Frontal cortex (tissue), 4 donors: ENCODE measurements around the gene POC1A. TPM values are rescaled to one million over a fixed set of nuclear protein-coding genes. Genes with fewer than 3 reads are reported as not detected.

Experiments used
- DNase-seq, 2 donors: peaks; one replicate each; pipeline ENCODE4 v3.0.0; 2012; ENCODE audit warnings: low spot score in 2 of 2
- FAIRE-seq: peaks from 2 replicates; lab custom pipeline; 2012; peaks lifted over from hg19 to GRCh38; lab: Jason Lieb, UNC
- total RNA-seq: library from RNA; depleted of rRNA; stranded (reverse); fragments of >200 nt; gene quantifications from one replicate; pipeline ENCODE4 v1.2.3, GENCODE V29; 2014
- donor health status: control.
- donor health status: control.
- donor health status: control.

Gene POC1A
- total RNA-seq, 1 donor from 2014 or later, result 2.4 TPM

DNA sequence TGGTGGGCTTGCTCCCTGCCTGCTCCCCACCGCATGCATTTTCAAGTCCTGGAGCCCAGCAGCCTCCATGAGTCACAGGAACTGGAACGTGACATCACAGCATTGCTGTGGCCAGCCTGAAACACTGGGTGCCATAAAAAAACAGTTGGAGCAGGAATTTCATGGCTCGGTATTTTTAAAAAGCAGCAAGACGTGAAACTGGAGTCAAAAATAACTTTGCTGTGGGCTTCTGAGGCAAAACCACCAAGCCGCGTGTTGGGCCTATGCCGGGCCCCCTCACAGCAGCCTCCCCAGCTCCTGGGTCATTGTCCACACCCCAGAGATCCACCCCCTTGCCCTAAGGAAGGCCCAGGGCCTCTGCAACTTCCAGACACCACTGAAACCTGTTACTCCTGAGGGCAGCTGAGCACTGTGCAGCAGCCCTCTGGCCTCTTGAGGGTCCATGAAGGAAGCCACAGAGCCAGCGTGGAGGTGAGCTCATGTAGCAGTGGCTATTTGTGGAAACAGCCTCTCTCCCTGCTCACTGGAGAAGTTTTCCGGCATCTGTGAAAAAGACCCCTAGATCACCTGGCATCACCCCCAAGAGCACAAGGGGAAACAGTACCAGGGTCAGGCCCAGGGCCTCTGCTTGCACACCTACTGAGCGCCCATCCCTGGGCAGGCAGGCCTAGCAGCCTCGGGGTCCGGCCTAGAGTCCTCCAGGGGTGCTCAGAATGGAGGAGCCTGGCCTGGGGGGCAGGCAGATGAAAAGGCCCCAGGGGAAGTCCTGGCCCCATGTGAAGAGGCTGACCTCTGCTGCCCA, 63.9 kb downstream of the POC1A start:
- DNase-seq, result no peak
- FAIRE-seq, result no peak

DNA sequence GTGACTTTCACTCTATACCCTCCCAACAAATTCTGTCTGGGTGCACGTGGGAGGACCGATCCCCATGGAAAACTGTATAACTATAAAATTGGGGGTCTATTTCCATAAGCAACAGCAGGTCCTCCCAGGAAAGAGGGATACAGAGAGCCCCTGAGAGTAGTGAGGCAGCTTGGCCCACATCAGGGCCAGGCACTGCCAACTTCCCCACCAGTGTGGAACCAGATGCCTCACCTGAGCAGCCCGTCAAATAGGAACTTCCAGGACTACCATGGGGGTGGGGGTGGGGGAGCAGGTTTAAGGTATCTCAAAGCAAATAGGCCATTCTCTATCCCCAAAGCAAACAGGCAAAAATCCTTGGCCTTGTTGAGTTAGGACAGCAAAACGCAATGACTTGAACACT, 64.5 kb downstream of the POC1A start:
- FAIRE-seq (no peak), DNase-seq (no peak)

DNA sequence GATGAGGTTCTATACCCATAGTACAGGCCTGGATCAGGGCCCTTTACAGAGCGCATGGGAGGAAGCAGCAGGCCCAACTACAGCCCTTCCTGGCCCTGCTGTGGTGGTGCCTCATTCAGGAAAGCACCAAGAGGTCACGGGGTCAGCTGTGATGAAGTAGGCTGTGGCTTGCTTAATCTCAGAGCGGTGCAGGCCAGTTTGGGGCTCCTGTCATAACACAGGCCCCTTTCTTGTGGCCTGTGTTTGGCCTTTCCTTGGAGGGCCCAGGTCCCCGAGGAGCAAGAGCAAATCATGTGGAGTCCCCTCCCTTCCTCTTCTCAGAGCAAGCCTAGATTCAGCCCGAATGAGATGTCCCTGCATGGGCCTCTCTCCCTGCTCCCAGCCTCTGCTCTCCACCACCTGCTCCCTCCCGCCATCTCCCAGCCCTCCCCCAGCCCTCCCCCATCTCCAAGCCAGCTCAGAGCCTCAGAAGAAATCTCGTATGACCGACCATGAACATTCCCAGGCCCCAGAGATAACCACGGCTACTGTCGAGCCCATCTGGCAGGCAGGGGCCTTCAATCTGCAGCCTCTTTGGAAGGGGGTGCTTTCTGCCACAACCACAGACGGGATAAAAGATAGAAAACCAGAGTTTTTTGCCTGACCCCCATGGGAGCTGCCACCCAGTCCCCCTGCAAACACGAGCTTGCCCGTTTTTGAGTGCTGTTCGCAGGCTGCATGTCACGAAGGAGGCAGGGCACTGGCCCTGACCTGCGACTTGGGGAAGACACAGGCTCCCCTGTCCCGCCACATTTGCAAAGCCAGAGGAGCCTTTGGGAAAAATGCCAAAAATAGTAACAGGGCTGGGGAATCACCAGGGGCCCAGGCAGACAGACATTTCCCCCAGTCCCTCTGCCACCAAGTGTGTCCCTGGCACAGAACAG, 65.5 kb downstream of the POC1A start:
- FAIRE-seq (no peak), DNase-seq (no peak)

DNA sequence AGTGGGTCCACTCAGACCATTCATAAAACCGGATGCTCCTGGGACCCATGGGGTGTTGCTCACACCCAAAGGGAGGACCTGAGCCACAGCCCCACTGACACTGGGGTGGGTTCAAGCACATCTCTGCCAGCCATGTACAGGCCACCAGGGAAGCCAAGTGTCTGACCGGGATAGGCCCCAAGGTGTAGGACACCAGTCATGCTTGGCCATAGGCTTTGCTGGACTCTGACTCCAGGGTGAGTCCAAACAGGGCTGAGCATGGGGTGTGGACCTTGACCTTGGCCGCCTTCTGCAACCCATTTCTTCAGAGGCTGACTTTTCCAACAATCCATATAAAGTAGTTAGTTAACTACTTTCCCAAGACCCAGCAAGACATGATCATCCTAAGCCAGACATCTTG, 66.5 kb downstream of the POC1A start:
- FAIRE-seq (no peak), DNase-seq (no peak)

DNA sequence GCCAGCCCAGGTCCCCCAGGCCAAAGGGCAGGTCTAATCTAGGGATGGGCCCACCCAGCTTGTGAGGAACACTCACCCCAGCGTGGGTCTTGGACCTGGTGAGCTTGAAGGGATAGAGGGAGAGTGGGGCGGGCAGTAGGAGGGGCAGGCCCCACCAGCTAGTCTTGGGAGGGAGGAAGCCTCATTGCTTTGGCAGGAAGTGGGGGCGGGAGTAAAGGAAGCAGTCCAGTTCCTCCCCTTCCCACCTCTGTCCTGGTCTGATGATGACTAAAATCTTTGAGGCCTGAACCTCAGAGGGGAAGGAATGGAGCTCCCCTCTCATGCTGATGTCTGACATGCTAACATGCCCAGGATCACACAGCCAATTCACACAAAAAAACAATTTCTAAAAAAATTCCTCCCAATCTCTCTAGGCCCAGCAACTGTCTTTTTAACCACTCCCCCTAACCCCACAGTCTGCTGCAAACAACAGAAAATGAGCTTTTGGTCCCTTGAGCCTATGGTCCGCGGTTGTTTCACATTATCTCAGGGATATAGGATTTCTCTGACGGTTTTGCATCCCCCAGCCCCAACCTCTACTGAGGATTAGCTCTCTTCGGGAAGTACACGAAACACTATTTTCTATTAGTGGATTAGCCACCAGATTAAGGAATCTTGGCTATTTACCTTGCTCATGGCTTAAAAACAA, 67.1 kb downstream of the POC1A start:
- DNase-seq (no peak), FAIRE-seq (no peak)

DNA sequence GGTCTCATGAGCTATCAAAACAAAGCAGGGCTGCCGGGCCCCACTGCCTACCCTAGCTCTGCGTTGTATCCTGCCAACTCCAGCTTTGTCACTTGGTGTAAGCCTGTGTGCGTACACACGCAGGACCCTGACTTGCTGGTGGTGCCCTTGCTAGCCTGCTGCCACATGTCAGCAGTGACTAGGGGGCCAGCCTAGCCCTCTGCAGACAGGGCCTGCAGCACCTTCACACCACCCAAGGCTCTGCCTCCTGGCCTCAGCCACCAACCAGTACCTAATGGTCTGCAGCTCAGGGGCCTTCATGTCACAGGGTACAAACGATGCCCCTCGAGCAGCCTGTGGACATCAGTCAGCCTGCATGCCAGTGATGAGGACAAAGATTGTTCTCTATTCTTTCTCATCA, 67.8 kb downstream of the POC1A start:
- DNase-seq (no peak), FAIRE-seq (no peak)

DNA sequence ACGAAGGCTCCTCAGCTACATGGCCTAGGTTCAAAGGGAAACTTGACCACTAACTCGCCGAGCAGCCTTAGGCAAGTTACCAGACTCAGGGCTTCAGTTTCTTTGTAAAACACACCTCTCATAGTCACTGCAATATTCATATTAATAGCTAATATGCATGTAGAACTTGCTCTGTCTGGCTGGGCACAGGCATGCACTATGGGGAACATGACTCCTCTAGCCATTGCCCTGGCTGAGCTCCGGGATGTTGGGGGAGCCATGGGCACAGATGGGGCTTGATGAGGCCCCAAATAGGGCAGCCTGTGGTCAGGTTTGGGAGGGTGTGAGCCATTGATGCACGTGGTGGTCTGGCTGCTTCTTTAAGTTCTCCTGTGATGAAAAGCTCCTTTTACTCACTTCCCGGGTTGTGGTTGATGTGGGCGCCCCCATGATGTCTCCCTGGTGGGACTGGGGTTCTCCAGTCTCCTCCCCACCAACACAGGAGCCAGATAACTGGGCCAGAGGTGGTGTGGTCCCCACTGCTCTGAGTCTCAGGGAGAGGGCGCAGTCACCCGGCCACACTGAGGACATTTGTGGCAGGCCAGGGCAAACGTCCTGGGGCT, 68.4 kb downstream of the POC1A start:
- no peak for FAIRE-seq

DNA sequence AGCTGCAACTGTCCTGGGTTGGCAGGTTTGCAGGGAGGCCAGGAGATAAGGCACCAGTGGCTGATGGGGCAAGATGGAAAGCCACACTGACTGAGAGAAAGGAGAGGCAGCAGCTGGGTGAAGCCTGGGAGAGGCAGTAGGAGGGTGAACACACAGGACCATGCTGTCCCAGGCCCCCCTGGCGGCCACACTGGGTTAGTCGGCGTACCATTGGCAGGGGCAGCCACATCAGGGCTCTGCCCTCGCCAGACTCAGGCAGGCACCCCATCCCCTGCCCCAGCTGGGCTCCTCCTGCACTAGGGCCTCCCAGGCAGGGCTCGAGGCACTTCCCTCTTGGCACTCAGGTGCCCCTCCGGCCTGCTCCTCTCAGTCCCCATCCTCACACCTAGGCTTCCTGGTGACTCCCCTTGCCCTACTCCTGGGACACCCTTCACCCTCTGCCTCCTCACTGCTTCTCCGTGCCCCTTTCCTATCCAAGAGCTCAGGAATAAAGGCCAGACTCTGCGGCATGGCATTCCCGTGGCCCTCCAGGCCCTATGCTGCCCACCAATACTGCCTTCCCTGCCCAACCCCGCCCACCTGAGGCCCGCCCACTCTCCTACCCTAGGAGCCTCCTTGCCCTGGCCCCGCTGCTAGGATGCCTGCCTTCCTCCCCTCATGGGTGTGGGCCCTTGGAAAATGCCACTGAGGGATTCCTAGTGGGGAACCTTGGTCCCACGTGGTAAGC, 69.1 kb downstream of the POC1A start:
- no peak for FAIRE-seq
- no peak for DNase-seq

More for the DNA sequence above, 68.4 kb downstream of the POC1A start:
- no peak for DNase-seq

DNA sequence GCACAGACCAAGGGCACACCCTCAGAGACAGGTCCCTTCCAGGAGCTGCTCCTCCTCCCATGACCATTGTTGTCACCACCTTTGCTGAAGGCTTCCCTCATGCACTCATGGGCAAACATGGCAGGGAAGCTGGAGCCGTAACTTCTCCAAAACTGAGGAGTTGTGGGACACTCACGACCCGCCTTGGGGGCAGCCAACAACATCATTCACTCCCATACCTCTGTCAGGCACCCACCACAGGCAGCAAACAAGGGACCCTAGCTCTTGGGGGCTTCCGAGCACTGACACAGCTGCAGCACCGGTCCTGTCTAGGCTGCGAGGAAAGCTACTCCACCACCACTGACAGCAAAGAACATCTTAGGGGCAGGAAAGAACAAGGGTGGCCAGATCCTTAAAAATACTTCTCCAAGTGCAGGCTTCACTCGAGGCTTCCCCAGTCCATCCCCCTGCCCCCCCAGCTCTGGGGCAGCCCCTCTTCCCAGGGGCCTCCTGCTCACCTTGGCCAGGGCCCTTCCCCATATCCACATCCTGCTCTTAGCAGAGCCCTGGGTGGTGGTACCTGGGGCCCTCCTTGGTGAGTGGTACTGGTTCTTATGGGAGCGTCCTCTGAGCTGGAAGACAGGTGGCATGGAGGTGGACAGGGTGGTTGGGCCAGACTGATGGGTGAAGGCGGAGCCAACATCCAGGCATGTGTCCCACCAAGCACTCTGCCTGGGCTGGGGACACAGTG, 69.8 kb downstream of the POC1A start:
- FAIRE-seq (no peak), DNase-seq (no peak)

DNA sequence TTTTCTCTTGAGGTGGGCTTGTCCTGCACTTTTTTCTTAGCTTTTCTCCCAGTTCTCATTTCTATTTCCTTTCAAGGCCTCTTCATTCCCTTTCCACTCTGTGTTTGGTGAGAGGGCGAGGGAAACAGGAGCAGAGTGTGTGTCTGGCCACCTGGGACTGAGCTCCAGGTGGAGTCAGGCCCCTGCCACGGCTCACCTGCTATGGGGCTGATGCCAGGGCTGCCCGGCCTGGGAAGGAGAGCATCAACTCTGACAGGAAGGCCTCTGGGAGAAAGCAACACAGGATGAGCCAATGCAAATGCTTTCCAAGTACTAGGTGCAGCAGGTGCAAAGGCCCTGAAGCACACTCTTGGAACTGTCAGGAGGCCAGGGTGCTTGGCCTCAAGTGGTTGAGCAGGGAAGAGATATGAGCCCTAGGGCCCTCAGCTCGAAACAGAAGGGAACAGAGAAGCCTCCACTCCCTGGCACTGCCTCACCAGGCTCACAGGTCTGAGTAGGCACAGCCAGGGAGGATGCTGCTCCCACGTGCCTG, 70.6 kb downstream of the POC1A start:
- DNase-seq, result no peak

DNA sequence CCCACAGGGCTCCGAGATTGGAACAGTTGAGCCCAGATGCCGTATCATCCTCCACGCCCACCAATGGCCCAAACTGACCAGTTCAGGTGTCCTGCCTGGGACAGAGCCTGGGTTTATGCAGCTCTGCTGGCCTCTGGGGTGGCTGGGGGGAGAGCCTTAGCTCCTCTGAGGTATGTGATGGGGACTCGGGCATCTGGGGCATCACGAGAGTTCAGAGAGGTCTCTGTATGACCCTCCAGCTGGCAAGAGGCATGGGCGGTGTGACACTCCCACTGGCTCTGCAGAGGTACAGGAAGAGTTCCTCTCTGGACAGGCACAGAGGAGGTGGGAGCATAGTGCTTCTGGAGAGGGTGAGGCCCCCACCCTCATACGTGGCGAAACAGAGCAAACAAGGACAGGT, 71.3 kb downstream of the POC1A start:
- DNase-seq (no peak), FAIRE-seq (no peak)

More for the DNA sequence above, 70.6 kb downstream of the POC1A start:
- no peak for FAIRE-seq

DNA sequence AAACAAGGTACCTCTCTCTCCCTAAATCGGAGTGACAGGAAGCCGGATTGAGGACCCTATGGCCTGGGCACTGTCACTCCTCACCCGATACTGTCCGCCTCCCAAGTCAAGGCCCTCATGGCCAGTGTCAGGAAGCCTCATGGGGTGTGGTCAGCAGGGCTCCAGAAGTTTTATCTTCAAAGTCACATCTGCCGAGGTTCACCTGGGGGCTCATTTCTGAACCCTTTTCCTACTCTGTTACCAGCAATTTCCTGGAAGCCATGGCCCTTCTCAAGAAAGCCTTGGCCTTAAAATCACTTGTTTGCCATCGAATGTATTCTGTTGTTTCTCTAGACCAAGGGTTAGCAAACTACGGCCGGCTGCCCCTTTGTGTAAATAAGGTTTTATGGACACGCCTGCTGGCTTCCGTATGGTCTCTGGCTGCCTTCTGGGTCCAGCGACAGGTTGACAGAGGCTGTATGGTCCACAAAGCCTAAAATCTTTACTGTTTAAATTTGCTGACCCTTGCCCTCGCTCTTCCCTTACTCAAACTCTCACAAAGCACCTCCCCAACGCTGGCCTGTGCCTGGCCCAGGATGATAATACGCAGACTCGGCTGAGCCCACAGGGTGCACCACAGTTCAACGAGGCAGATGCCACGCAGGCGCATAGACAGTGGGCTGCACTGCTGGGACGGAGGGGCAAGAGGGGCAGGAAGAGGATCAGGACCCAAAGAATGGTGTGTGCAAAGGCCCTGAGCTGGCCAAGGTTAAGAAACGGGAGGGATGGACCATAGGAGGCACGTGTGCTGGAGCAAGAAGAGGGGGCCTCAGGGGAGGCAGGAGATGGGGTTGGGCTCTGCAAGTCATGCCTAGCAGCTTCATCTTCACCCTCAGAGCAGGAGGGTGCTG, 73.1 kb downstream of the POC1A start:
- FAIRE-seq (no peak), DNase-seq (no peak)

DNA sequence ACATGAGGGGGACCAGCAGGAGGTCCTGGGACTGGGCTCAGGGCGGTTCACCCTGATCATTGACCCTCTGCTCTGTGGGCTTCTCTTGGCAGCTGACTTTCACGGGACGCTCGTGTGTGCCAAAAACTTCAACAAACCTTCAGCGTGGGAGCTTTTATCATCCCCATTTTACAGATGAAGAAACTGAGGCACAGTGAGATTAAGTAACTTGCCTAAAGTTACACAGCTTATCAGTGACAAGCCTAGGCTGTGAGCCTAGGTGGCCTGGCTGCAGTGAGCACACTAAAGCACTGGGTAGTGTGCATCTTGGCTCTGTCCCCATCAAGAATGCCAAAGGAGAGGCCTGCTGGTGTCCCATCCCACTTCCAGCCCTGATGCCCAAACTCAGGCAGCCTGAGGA, 74.3 kb downstream of the POC1A start:
- no peak for DNase-seq
- no peak for FAIRE-seq

DNA sequence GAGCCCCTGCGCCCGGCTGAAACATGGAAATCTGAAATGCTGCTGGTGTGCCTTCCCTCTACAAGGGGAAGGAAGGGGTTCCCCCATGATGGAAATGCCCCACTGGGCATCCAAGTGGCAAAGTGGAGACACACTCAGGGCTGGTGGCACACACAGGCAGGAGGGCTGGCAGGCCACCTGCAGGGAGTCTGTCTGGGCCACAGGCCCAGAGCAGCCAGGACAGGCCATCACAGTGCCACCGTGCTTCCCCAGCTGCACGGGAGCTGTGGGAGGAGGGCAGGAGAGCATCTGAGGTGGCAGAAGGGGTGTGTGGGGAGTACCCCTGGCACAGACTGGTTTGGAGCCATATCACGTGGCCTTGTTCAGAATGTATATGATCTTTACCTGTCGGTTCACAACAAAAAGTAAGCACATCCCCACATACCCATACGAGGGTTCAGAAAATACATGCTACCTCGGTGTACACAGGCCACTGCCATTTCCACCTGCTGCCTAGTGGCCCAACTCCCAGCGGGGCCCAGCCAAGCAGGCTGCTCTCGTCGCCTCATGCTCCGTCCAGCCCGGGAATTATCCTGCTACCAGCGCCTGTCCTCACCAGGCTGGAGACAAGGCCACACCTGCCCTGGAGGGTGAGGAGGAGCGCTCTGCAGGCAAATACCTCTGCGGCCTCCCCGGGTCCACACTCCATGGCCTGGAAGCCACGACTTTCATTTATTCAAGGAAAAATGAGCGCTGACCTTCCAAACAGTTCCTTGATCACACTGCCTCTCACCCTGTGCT, 75.3 kb downstream of the POC1A start:
- no peak for FAIRE-seq
- no peak for DNase-seq

DNA sequence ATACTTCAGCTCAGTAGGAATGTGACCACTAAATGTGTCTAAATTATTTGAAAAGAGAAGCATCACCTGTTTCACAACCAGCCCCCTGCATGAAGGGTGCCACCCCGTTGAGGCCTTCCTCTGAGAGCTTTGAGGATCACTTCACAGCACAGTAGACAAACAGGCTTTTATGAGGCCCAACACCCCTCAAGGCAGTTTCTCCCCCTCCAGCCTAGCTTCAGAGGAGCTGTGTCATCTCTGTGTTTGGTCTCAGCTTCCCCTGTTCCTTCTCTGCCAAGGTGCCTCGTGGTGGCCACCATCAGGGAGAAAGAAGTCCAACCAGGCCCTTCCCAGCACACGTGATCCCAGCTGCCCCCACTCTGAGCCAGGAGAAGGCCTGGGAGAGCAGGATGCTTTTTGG, 76.3 kb downstream of the POC1A start:
- no peak for DNase-seq
- FAIRE-seq, result no peak

DNA sequence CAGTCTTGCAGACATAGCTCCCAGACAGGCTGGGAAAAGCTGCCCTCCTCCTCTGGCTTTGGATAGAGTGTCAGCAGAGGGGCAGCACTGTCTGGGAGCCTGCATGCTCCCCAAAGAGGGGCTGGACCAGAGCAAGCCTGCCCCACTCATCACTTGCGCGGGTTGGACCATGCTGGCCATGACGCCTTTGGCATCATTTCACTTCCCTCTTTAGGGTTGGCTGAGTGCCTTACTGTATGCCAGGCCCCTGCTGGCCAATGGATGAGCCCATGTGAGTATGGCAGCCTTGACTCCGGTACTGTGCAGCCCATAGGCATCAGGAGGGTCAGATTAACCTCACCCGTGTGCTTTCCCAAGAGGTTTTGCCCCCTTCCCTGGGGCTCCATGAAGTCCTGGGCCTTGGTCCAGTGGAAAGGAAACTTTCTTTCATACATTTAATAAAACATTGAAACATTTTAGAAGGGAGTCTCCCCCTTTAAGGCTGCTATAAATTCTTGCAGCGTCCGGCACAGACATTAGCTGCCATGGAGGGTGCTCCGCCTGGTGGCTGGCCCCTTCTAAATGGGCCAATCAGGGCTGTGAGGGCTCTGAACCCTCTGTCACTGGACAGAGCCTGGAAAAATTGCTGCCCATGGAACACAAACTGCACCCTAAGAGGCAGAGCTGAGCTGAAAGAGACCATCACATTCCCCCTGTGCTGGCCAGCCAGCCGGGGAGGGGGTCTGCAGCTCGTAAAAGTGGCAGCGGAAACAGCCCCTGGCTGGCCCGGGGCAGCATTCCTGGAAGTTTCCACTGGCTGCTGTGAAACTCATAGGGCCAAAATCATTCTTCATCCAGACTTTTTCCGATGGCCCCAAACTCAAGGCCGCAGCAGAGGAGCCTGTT, 77.1 kb downstream of the POC1A start:
- FAIRE-seq (no peak), DNase-seq (no peak)
